SU-DHL-6 (cell line): ENCODE data around the gene MYBBP1A.
"Not testable (repeated sequence)": the region's sequence is repeated elsewhere in the genome, so short reads cannot be mapped to it uniquely, and the experiment has no call there.

ENCODE experiments used
- H2AFZ ChIP-seq: fragments of 200-600 bp; sonication (generic); 2 replicates; pipeline ENCODE4 v1.6.1; 2014; ENCODE audit warnings: low read depth, mild to moderate bottlenecking, moderate library complexity, mixed read lengths, antibody characterized with exemption, low read length; ENCODE audit not compliant: severe bottlenecking
- H3F3A ChIP-seq: fragments of 200-600 bp; shearing (Covaris generic); 2 replicates; pipeline ENCODE4 v1.6.0; 2016; ENCODE audit warnings: antibody characterized with exemption, mild to moderate bottlenecking; ENCODE audit not compliant: insufficient read depth
- H3K27ac ChIP-seq: fragments of 200-600 bp; sonication (generic); 2 replicates; pipeline ENCODE4 v1.5.1; 2016; ENCODE audit warnings: low read depth, mild to moderate bottlenecking, low read length, moderate library complexity, mixed read lengths
- H3K27me3 ChIP-seq: fragments of 200-600 bp; sonication (generic), shearing (Covaris generic); 2 replicates; pipeline ENCODE4 v1.6.0; 2014; ENCODE audit warnings: mild to moderate bottlenecking, low read length
- H3K36me3 ChIP-seq: fragments of 200-600 bp; sonication (generic); 2 replicates; pipeline ENCODE4 v1.6.1; 2014; ENCODE audit warnings: mild to moderate bottlenecking, low read length, mixed read lengths
- H3K4me2 ChIP-seq: fragments of 300-600, 200-600 bp; shearing (Covaris generic), sonication (generic); 2 replicates; pipeline ENCODE4 v1.6.0; 2014; ENCODE audit warnings: low read length, low read depth, mild to moderate bottlenecking; ENCODE audit not compliant: poor library complexity, severe bottlenecking
- H3K4me3 ChIP-seq: fragments of 200-600 bp; sonication (generic); 2 replicates; pipeline ENCODE4 v1.5.1; 2014; ENCODE audit warnings: antibody characterized with exemption, low read length, mild to moderate bottlenecking, mixed read lengths; ENCODE audit not compliant: insufficient read depth, poor library complexity, severe bottlenecking
- H3K79me2 ChIP-seq: fragments of 200-600 bp; sonication (generic); 2 replicates; pipeline ENCODE4 v1.6.1; 2014; ENCODE audit warnings: mild to moderate bottlenecking, low read length, moderate library complexity; ENCODE audit not compliant: insufficient read depth
- H3K9ac ChIP-seq: fragments of 200-600 bp; sonication (generic); 2 replicates; pipeline ENCODE4 v1.7.0; 2014; ENCODE audit warnings: mild to moderate bottlenecking, low read length
- H3K9me2 ChIP-seq: fragments of 200-600 bp; sonication (generic); replicated peaks from 2 replicates; pipeline ENCODE4 v1.6.1; 2014; ENCODE audit warnings: low read length; ENCODE audit not compliant: insufficient read depth
- H3K9me3 ChIP-seq: fragments of 200-600 bp; sonication (generic); 2 replicates; pipeline ENCODE4 v1.6.1; 2014; ENCODE audit warnings: low read length, mixed read lengths; ENCODE audit not compliant: insufficient read depth
- H4K20me1 ChIP-seq: fragments of 200-600 bp; sonication (generic); 2 replicates; pipeline ENCODE4 v1.6.1; 2014; ENCODE audit warnings: low read depth, mild to moderate bottlenecking, antibody characterized with exemption, low read length, moderate library complexity, mixed read lengths
- CTCF ChIP-seq: fragments of 200-600 bp; sonication (generic); IDR thresholded peaks from one replicate; pipeline ENCODE4 v1.5.1; 2017; ENCODE audit warnings: antibody characterized with exemption, mild to moderate bottlenecking, low read length, moderate library complexity; ENCODE audit not compliant: insufficient read depth, poor library complexity, severe bottlenecking
- EZH2phosphoT487 ChIP-seq: fragments of 200-600 bp; sonication (generic), shearing (Covaris generic); conservative IDR thresholded peaks from 2 replicates; pipeline ENCODE4 v1.6.1; 2018; ENCODE audit warnings: mild to moderate bottlenecking, antibody characterized with exemption, low read length, moderate library complexity, mixed read lengths

The MYBBP1A gene

GRCh38 chr17:4598776-4599504 lies 43.8 kb upstream of the MYBBP1A start:
- Histone ChIP-seq H4K20me1 (no peaks in the 10 kb centered on the region), H3K27me3 (no peaks in the 10 kb centered on the region), H3K9ac (no peak overlapping the region), H3K36me3 (no peaks in the 10 kb centered on the region), H3K79me2 (no peaks in the 10 kb centered on the region), H3K4me3 (no peak overlapping the region), H3F3A (no peaks in the 10 kb centered on the region), H2AFZ (no peak overlapping the region), H3K4me2 (no peak overlapping the region), H3K9me2 (no peaks in the 10 kb centered on the region), H3K9me3 (no peaks in the 10 kb centered on the region), H3K27ac (no peak overlapping the region)
- no peak for TF ChIP-seq EZH2phosphoT487

GRCh38 chr17:4597975-4598374 lies 42.8 kb upstream of the MYBBP1A start:
- Histone ChIP-seq H3K9me3 (no peaks in the 10 kb centered on the region), H3K79me2 (no peaks in the 10 kb centered on the region), H3F3A (no peaks in the 10 kb centered on the region), H3K27me3 (no peaks in the 10 kb centered on the region), H3K9ac (no peak overlapping the region), H4K20me1 (no peaks in the 10 kb centered on the region), H2AFZ (no peak overlapping the region), H3K9me2 (no peaks in the 10 kb centered on the region), H3K36me3 (no peaks in the 10 kb centered on the region), H3K27ac (no peak overlapping the region), H3K4me2 (no peak overlapping the region), H3K4me3 (no peak overlapping the region)
- TF ChIP-seq CTCF = no peak
- no peak for TF ChIP-seq EZH2phosphoT487

GRCh38 chr17:4596636-4597380 lies 41.6 kb upstream of the MYBBP1A start:
- H3K36me3 ChIP-seq = no peaks in the 10 kb centered on the region
- H3K4me3 ChIP-seq = no peak overlapping the region
- H3K9me3 ChIP-seq = no peaks in the 10 kb centered on the region
- no peak overlapping the region for H3K4me2 ChIP-seq
- no peaks in the 10 kb centered on the region for H3K79me2 ChIP-seq
- H3K9me2 ChIP-seq = no peaks in the 10 kb centered on the region
- no peaks in the 10 kb centered on the region for H3F3A ChIP-seq
- H4K20me1 ChIP-seq = no peaks in the 10 kb centered on the region
- no peaks in the 10 kb centered on the region for H3K27me3 ChIP-seq
- no peak overlapping the region for H3K27ac ChIP-seq
- no peak overlapping the region for H2AFZ ChIP-seq
- H3K9ac ChIP-seq = no peak overlapping the region
- TF ChIP-seq EZH2phosphoT487 (no peak), CTCF (no peak)

- H3K9ac ChIP-seq, H4K20me1 ChIP-seq, H3K9me2 ChIP-seq, H3K4me2 ChIP-seq, H3F3A ChIP-seq, H3K79me2 ChIP-seq, H3K27ac ChIP-seq, H3K4me3 ChIP-seq, H3K36me3 ChIP-seq, H3K27me3 ChIP-seq, H2AFZ ChIP-seq, H3K9me3 ChIP-seq: not testable (repeated sequence)
Measured at GRCh38 chr17:4595685-4596342, 40.6 kb upstream of the MYBBP1A start.
